GM18502 (cell line): Measurements from ENCODE around the gene MRPL1.
A peak's percentile ranks its signal among the peaks of the same experiment; 100 is the strongest.
"Not testable (repeated sequence)": the region's sequence is repeated elsewhere in the genome, so short reads cannot be mapped to it uniquely, and the experiment has no call there.

Experiments used
- ATAC-seq: cut with Tn5 transposase; IDR thresholded peaks from one replicate; pipeline ENCODE4 v1.9.1; 2021; ENCODE audit warnings: mild to moderate bottlenecking; ENCODE audit not compliant: unreplicated experiment, poor library complexity

The MRPL1 gene

GRCh38 chr4:77911091-77911490 is 48.5 kb downstream of the MRPL1 start:
- ATAC-seq = no peak

GRCh38 chr4:77911842-77912450 is 49.3 kb downstream of the MRPL1 start:
- ATAC-seq = peak; percentile 88

GRCh38 chr4:77913348-77913747 is 50.7 kb downstream of the MRPL1 start:
- ATAC-seq = no peak

GRCh38 chr4:77917075-77917474 is 54.4 kb downstream of the MRPL1 start:
- no peak for ATAC-seq

GRCh38 chr4:77917601-77918000 is 55.0 kb downstream of the MRPL1 start:
- no peak for ATAC-seq

DNA sequence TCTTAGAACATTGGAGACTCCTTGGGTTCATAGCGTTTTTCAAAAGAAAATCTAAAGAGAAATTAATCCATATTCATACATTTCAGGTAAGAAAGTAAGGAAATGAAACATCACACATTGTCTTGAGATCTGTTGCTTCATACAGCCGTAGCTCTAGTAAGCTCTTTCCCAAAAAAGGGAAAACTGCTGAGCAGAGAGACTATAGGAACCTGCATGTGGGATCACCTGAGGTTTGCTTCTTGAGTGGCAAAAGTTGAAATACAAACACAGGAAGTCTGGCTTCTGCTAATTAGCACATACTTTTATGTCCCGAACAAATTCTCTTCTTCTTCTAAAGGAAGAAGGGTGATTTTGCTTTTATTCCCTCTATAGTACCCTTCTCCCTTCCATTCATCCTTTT is 57.7 kb downstream of the MRPL1 start:
- ATAC-seq = no peak

DNA sequence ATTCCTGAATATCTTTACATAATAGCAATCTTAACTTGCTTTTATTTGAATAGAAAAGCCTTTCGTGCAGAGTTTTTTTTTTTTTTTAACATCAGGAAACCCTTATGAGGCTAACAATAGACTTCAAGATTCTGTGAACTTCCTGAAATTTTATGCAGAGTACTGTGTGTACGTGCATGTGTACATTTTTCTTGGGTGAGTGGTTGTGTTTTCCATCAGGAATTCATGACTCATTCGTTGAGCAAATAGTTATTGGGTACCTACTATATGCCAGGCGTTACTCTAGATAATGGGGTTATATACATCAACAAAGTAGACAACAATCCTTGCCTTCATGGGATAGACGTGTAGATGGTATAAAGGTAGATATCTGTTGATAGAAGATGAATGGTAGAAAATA is 59.1 kb downstream of the MRPL1 start:
- no peak for ATAC-seq

DNA sequence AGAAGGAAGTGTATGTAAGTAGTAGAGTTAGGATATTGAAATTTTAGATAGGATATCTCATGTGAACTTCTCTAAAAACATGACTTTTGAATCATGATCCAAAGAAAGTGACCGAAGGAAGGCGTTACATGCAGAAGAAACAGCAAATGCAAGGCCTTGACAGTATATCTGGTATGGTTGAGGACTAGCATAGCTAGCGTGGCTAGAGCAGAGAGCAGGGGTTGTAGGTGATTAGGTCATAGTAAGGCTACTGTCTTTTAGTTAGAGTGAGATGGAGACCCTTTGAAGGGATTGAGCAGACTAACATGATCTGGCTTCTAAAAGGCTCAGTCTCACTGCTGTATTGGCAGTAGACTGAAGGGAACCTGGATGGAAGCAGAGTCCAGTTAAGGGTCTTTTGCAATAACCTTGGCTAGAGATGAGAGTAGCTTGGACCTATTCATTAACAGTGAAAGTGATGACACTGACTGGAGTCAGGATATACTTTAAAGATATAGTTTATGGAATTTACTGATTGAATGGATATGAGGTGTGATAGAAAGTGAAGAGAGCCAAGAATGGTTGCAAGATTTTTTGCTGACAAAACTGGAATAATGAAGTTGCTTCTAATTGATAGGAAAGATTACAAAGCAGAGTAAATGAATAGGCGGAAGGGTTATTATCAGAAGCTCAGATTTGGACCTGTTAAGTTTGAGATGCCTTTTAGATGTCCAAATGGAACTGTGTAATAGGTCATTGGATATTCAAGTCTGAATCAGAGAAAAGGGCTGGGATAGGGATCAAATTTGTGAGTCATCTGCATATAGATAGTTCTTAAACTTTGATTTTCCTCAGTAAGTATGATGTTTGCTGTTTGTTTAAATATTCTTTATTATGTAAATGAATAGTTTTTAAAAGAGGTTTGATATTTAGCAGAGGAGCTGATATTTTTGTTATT is 59.8 kb downstream of the MRPL1 start:
- no peak for ATAC-seq

GRCh38 chr4:77927991-77928925 is 65.6 kb downstream of the MRPL1 start:
- ATAC-seq = no peak

- no peak for ATAC-seq
Observed at GRCh38 chr4:77930154-77930639, 67.6 kb downstream of the MRPL1 start.

DNA sequence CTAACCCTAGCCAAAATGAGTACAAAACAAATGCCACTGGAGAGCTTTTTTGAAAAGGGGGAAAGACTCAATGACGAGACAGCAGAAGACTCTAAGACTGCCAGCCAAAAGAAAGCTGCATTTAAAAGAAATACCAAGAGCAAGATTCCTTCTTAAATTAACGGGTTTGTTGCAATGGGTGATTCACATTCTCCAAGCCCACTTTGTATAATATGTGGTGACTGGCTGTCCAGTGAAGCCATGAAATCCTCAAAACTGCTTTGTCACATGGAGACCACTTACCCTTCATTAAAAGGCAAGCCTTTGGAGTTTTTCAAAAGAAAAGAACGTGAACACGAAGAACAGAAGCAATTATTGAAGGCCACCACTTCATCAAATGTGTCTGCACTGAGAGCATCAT is 68.2 kb downstream of the MRPL1 start:
- ATAC-seq = no peak

GRCh38 chr4:77931452-77932135 is 69.0 kb downstream of the MRPL1 start:
- no peak for ATAC-seq

- no peak for ATAC-seq
Observed at GRCh38 chr4:77938560-77938959, 75.9 kb downstream of the MRPL1 start.

DNA sequence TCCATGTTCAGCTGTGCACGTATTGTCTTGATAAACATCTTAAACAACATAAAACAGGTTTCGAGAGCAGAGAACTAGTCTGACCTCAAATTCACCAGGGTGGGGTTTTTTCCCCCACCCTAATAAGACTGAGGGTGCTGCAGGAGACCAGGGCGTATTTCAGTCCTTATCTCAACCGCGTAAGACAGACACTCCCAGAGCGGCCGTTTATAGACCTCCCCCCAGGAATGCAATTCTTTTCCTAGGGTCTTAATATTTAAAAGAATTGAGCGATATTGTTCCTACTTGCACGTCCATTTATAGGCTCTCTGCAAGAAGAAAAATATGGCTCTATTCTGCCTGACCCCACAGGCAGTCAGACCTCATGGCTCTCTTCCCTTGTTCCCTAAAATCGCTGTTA is 83.3 kb downstream of the MRPL1 start:
- not testable (repeated sequence) for ATAC-seq

DNA sequence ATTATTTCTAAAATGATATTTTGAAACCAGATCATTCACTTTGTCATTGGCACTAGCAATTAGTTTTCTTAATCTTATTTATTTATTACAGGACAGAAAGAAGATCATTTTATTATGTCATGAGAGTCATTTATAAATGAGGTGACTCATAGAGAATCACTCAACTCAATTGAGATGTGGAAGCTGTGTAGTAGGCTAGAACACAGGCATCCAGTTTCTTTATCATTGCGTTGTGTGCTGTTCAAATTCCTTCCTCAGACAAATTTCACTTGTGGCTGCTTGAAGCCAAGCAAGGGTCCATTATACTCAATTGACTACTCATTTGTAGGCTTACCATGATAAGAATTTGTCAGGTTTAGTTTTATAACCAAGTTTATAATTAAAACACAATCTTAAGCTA is 87.6 kb downstream of the MRPL1 start:
- no peak for ATAC-seq

- ATAC-seq = no peak
Observed at GRCh38 chr4:77952457-77952856, 89.8 kb downstream of the MRPL1 start.

DNA sequence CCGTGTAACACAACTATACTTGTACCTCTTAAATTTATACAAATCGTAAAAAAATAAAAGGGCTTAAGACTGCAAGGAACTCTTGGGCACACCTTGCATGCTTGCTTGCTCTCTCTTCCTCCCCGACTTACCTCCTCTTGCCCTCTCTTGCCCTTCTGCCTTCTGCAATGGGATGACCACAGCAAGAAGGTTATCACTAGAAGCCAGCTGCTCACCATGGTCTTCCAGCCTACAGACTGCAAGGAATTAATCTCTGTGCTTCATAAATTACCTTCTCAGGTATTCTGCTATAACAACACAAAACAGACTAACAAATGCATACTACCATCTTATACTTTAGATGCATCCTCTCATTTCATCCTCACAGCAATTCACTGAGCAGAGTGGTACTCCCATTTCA is 92.1 kb downstream of the MRPL1 start:
- ATAC-seq = no peak

DNA sequence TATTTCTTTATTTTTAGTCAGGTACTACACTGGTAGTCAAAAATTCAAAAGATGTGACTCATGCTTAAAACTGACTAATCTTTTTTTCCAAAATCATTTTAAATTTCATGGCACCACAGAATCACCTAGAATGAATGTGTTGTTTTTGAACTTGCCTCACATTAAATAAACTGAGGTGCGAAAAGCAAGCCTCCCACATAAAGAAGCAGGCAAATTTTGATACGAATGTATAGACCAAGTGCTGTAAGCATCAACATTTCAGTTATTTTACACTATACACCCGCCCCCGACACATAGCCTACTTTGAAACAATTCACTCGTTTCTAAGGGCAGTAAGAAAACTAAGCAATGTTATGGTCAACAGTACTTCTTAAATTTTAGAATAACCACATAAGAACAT is 94.3 kb downstream of the MRPL1 start:
- no peak for ATAC-seq

DNA sequence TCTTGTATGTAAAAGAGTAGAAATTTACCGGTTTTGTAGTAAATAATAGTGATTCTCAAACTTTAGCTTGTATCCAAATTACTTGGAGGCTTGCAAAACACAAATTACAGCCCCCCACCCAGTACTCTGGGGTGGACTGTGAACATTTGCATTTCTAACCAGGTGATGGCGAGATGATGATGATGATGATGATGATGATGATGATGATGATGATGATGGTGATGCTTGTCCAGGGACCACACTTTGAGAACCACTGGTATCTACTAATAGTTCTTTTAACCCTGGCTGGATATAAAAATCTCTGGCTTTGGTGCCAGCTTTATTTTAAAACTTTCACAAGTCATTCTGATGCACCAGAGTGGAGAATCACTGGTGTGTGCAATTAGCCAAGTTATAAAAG is 96.3 kb downstream of the MRPL1 start:
- no peak for ATAC-seq
